Endothelial cell (in vitro differentiated cells): ENCODE measurements around the gene CALML3. TPM values are rescaled to one million over a fixed set of nuclear protein-coding genes. Genes with fewer than 3 reads are reported as not detected.

ENCODE experiments used
- DNase-seq: peaks from one replicate; pipeline ENCODE4 v3.0.0; 2021; ENCODE audit warnings: low spot score
- H3K27ac Mint-ChIP-seq: one replicate; pipeline ENCODE4 v1.8.0; 2021; ENCODE audit warnings: mixed read lengths, inconsistent platforms; ENCODE audit not compliant: unreplicated experiment
- H3K27me3 Mint-ChIP-seq: one replicate; pipeline ENCODE4 v1.8.0; 2021; ENCODE audit warnings: mild to moderate bottlenecking, moderate library complexity, mixed read lengths, inconsistent platforms; ENCODE audit not compliant: unreplicated experiment
- H3K36me3 Mint-ChIP-seq: one replicate; pipeline ENCODE4 v1.8.0; 2021; ENCODE audit warnings: mild to moderate bottlenecking, low read depth, mixed read lengths, inconsistent platforms; ENCODE audit not compliant: unreplicated experiment
- H3K4me1 Mint-ChIP-seq: one replicate; pipeline ENCODE4 v1.8.0; 2021; ENCODE audit warnings: mild to moderate bottlenecking, mixed read lengths, inconsistent platforms; ENCODE audit not compliant: unreplicated experiment
- H3K4me3 Mint-ChIP-seq: one replicate; pipeline ENCODE4 v1.8.0; 2021; ENCODE audit warnings: mild to moderate bottlenecking, mixed read lengths, inconsistent platforms; ENCODE audit not compliant: unreplicated experiment
- H3K9me3 Mint-ChIP-seq: one replicate; pipeline ENCODE4 v1.8.0; 2021; ENCODE audit warnings: mixed read lengths, inconsistent platforms; ENCODE audit not compliant: unreplicated experiment
- CTCF ChIP-seq: fragments of 200-600 bp; sonication (generic); IDR thresholded peaks from one replicate; pipeline ENCODE4 v1.5.0; 2021; ENCODE audit warnings: antibody characterized with exemption; ENCODE audit not compliant: unreplicated experiment
- total RNA-seq: library from RNA; stranded (reverse); fragmentation: NEBNext Ultra II Directional; extraction: Animal tissue kit (Norgen Biotek cat#: 25700); gene quantifications from one replicate; pipeline ENCODE4 v1.2.1, GENCODE V29; 2021; ENCODE audit not compliant: unreplicated experiment

CALML3 gene
- total RNA-seq, 1 donor from 2014 or later: not detected

- TF ChIP-seq CTCF: no peak
- Mint-ChIP-seq H3K36me3 (peaks cover 4% of the 10 kb centered on the region), H3K27ac (no peak overlapping the region), H3K9me3 (peaks cover 4% of the 10 kb centered on the region), H3K4me3 (no peak overlapping the region), H3K4me1 (peaks cover 15% of the 10 kb centered on the region), H3K27me3 (peaks cover 7% of the 10 kb centered on the region)
- DNase-seq: no peak
These were observed 18.9 kb downstream of the CALML3 start for GRCh38 chr10:5543623-5544022.

GRCh38 chr10:5544216-5544805, 19.6 kb downstream of the CALML3 start:
- Mint-ChIP-seq H3K4me3 (no peak overlapping the region), H3K27me3 (peaks cover 6% of the 10 kb centered on the region), H3K27ac (no peak overlapping the region), H3K9me3 (peaks cover 4% of the 10 kb centered on the region), H3K36me3 (peaks cover 4% of the 10 kb centered on the region), H3K4me1 (peaks cover 8% of the 10 kb centered on the region)
- no peak for TF ChIP-seq CTCF
- no peak for DNase-seq

GRCh38 chr10:5545011-5545410, 20.2 kb downstream of the CALML3 start:
- TF ChIP-seq CTCF: no peak
- no peak overlapping the region for H3K27ac Mint-ChIP-seq
- peaks cover 4% of the 10 kb centered on the region for H3K36me3 Mint-ChIP-seq
- DNase-seq: no peak
- H3K27me3 Mint-ChIP-seq: peaks cover 4% of the 10 kb centered on the region
- H3K9me3 Mint-ChIP-seq: peaks cover 4% of the 10 kb centered on the region
- H3K4me3 Mint-ChIP-seq: no peak overlapping the region
- H3K4me1 Mint-ChIP-seq: peaks cover 6% of the 10 kb centered on the region

- Mint-ChIP-seq H3K27ac (no peak overlapping the region), H3K9me3 (peaks cover 3% of the 10 kb centered on the region), H3K4me1 (peaks cover 6% of the 10 kb centered on the region), H3K36me3 (peaks cover 3% of the 10 kb centered on the region), H3K27me3 (peaks cover 4% of the 10 kb centered on the region), H3K4me3 (no peak overlapping the region)
- no peak for TF ChIP-seq CTCF
- no peak for DNase-seq
These were observed 20.6 kb downstream of the CALML3 start for GRCh38 chr10:5545426-5545777.

- Mint-ChIP-seq H3K27ac (no peak overlapping the region), H3K9me3 (no peaks in the 10 kb centered on the region), H3K36me3 (no peaks in the 10 kb centered on the region), H3K27me3 (peaks cover 6% of the 10 kb centered on the region), H3K4me3 (no peak overlapping the region), H3K4me1 (peaks cover 6% of the 10 kb centered on the region)
- TF ChIP-seq CTCF: no peak
- no peak for DNase-seq
These were observed 21.3 kb downstream of the CALML3 start for GRCh38 chr10:5545778-5546710.
